Suppressor macrophage (primary cell): ENCODE measurements around the gene EVA1C.
A peak's percentile ranks its signal among the peaks of the same experiment; 100 is the strongest.
"Not testable (repeated sequence)": the region's sequence is repeated elsewhere in the genome, so short reads cannot be mapped to it uniquely, and the experiment has no call there.

Source experiments
- DNase-seq, 4 experiments: peaks; one replicate each; pipeline ENCODE4 v3.0.0-alpha.2; 2020 to 2022

The EVA1C gene

GRCh38 chr21:32503641-32504040, 91.1 kb downstream of the EVA1C start:
- not testable (repeated sequence) for DNase-seq

- DNase-seq, result not testable (repeated sequence)
Observed at GRCh38 chr21:32505767-32506166, 93.3 kb downstream of the EVA1C start.

- not testable (repeated sequence) for DNase-seq
Observed at GRCh38 chr21:32506411-32506965, 94.0 kb downstream of the EVA1C start.

GRCh38 chr21:32507342-32507919, 94.9 kb downstream of the EVA1C start:
- DNase-seq, result no peak

GRCh38 chr21:32508036-32508435, 95.5 kb downstream of the EVA1C start:
- not testable (repeated sequence) for DNase-seq

GRCh38 chr21:32508558-32508957, 96.1 kb downstream of the EVA1C start:
- DNase-seq, result no peak

- DNase-seq, result not testable (repeated sequence)
Observed at GRCh38 chr21:32508975-32509374, 96.5 kb downstream of the EVA1C start.

GRCh38 chr21:32514275-32515055, 102.0 kb downstream of the EVA1C start:
- DNase-seq, result no peak

GRCh38 chr21:32515874-32516273, 103.4 kb downstream of the EVA1C start:
- peak in 2 of 4 experiments; percentile 32 to 34 for DNase-seq

GRCh38 chr21:32516756-32517649, 104.5 kb downstream of the EVA1C start:
- peak; percentile 5 to 74 (median 54) for DNase-seq

GRCh38 chr21:32519945-32520874, 107.7 kb downstream of the EVA1C start:
- no peak for DNase-seq

- peak; percentile 4 to 44 (median 10) for DNase-seq
Observed at GRCh38 chr21:32520875-32521735, 108.6 kb downstream of the EVA1C start.

- DNase-seq, result no peak
Observed at GRCh38 chr21:32521736-32522355, 109.3 kb downstream of the EVA1C start.

- DNase-seq, result no peak
Observed at GRCh38 chr21:32523463-32523862, 111.0 kb downstream of the EVA1C start.

- DNase-seq, result no peak
Observed at GRCh38 chr21:32523988-32524719, 111.6 kb downstream of the EVA1C start.

GRCh38 chr21:32525282-32525681, 112.8 kb downstream of the EVA1C start:
- no peak for DNase-seq

GRCh38 chr21:32529679-32530078, 117.2 kb downstream of the EVA1C start:
- DNase-seq, result no peak

GRCh38 chr21:32530809-32531208, 118.3 kb downstream of the EVA1C start:
- not testable (repeated sequence) for DNase-seq

GRCh38 chr21:32531561-32531960, 119.1 kb downstream of the EVA1C start:
- not testable (repeated sequence) for DNase-seq
